Neural cell (in vitro differentiated cells): ENCODE data around the gene DYRK2. TPM values are rescaled to one million over a fixed set of nuclear protein-coding genes. Genes with fewer than 3 reads are reported as not detected.

ENCODE experiments used
- H2AFZ ChIP-seq: fragments of 200-600, 300-800 bp; sonication (generic), shearing (Covaris generic); 2 replicates; pipeline ENCODE4 v1.6.0; 2014; ENCODE audit warnings: low read depth, mild to moderate bottlenecking, antibody characterized with exemption, low read length, moderate library complexity
- H3F3A ChIP-seq: fragments of 200-600 bp; shearing (Covaris generic); 2 replicates; pipeline ENCODE4 v1.6.1; 2016; ENCODE audit warnings: mild to moderate bottlenecking, moderate library complexity, mixed read lengths, antibody characterized with exemption, low read length; ENCODE audit not compliant: insufficient read depth, poor library complexity, severe bottlenecking
- H3K27ac ChIP-seq: fragments of 200-600, 300-800 bp; sonication (generic), shearing (Covaris generic); 2 replicates; pipeline ENCODE4 v1.5.1; 2014; ENCODE audit warnings: mild to moderate bottlenecking, low read length, moderate library complexity
- H3K27me3 ChIP-seq: fragments of 300-800, 200-600 bp; sonication (generic), shearing (Covaris generic); 2 replicates; pipeline ENCODE4 v1.6.0; 2014; ENCODE audit warnings: mild to moderate bottlenecking, low read depth, low read length, moderate library complexity; ENCODE audit not compliant: insufficient read depth
- H3K36me3 ChIP-seq: fragments of 300-800, 200-600 bp; sonication (generic), shearing (Covaris generic); 2 replicates; pipeline ENCODE4 v1.5.1; 2014; ENCODE audit warnings: mild to moderate bottlenecking, antibody characterized with exemption, low read length, moderate library complexity; ENCODE audit not compliant: insufficient read depth
- H3K4me2 ChIP-seq: fragments of 300-800, 200-600 bp; sonication (generic), shearing (Covaris generic); 2 replicates; pipeline ENCODE4 v1.6.0; 2014; ENCODE audit warnings: mild to moderate bottlenecking, low read length
- H3K4me3 ChIP-seq: fragments of 300-800, 200-600 bp; sonication (generic), shearing (Covaris generic); 2 replicates; pipeline ENCODE4 v1.5.1; 2014; ENCODE audit warnings: mild to moderate bottlenecking, low read length, moderate library complexity
- H3K79me2 ChIP-seq: fragments of 200-600 bp; shearing (Covaris generic); replicated peaks from 2 replicates; pipeline ENCODE4 v1.6.0; 2014; ENCODE audit warnings: mild to moderate bottlenecking, low read length, moderate library complexity; ENCODE audit not compliant: insufficient read depth
- H3K9ac ChIP-seq: fragments of 300-800, 200-600 bp; sonication (generic), shearing (Covaris generic); 2 replicates; pipeline ENCODE4 v1.6.1; 2016; ENCODE audit warnings: mild to moderate bottlenecking, low read length, mixed read lengths
- H3K9me2 ChIP-seq: fragments of 200-600 bp; shearing (Covaris generic); 2 replicates; pipeline ENCODE4 v1.6.1; 2016; ENCODE audit warnings: mild to moderate bottlenecking, low read length, mixed read lengths; ENCODE audit not compliant: insufficient read depth
- H3K9me3 ChIP-seq: fragments of 200-600, 300-800 bp; sonication (generic), shearing (Covaris generic); 2 replicates; pipeline ENCODE4 v1.6.1; 2016; ENCODE audit warnings: mild to moderate bottlenecking, mixed run types, low read length, moderate library complexity, mixed read lengths
- H4K20me1 ChIP-seq: fragments of 200-600 bp; shearing (Covaris generic); 2 replicates; pipeline ENCODE4 v1.6.1; 2016; ENCODE audit warnings: mild to moderate bottlenecking, mixed run types; ENCODE audit not compliant: insufficient read depth
- EP300 ChIP-seq: fragments of 450-650 bp; conservative IDR thresholded peaks from 2 replicates; pipeline ENCODE4 v1.6.1; 2014; ENCODE audit warnings: antibody characterized with exemption, mild to moderate bottlenecking, moderate library complexity; ENCODE audit not compliant: poor library complexity, severe bottlenecking
- EZH2 ChIP-seq: fragments of 200-600, 300-800 bp; shearing (Covaris generic), sonication (generic); IDR thresholded peaks from 2 replicates; pipeline ENCODE4 v1.6.1; 2014; ENCODE audit warnings: antibody characterized with exemption, low read length, borderline replicate concordance, mild to moderate bottlenecking; ENCODE audit not compliant: insufficient read depth, poor library complexity, severe bottlenecking
- MXI1 ChIP-seq: fragments of 450-650 bp; conservative IDR thresholded peaks from 2 replicates; pipeline ENCODE4 v1.6.1; 2014; ENCODE audit warnings: antibody characterized with exemption, mild to moderate bottlenecking; ENCODE audit not compliant: poor library complexity, severe bottlenecking
- POLR2AphosphoS5 ChIP-seq: IDR thresholded peaks from 2 replicates; pipeline ENCODE4 v1.6.1; 2012
- RAD21 ChIP-seq: fragments of 450-650 bp; conservative IDR thresholded peaks from 2 replicates; pipeline ENCODE4 v1.6.1; 2014; ENCODE audit warnings: antibody characterized with exemption, mild to moderate bottlenecking, moderate library complexity
- SMC3 ChIP-seq: fragments of 450-650 bp; conservative IDR thresholded peaks from 2 replicates; pipeline ENCODE4 v1.6.1; 2014; ENCODE audit warnings: antibody characterized with exemption, mild to moderate bottlenecking, moderate library complexity; ENCODE audit not compliant: poor library complexity
- TAF1 ChIP-seq: IDR thresholded peaks from 2 replicates; pipeline ENCODE4 v1.6.1; 2012; ENCODE audit warnings: low read depth
- polyA plus RNA-seq: library from polyadenylated mRNA; depleted of rRNA; stranded (reverse); fragments of >200 nt; gene quantifications from 2 replicates; pipeline ENCODE4 v1.2.3, GENCODE V29; 2014
- TF ChIP-seq, protein P1 (sequence below): IDR thresholded peaks from 2 replicates; pipeline ENCODE4 v1.6.1; 2012; ENCODE audit warnings: borderline replicate concordance
- TF ChIP-seq, protein P2 (sequence below): fragments of 450-650 bp; IDR thresholded peaks from 2 replicates; pipeline ENCODE4 v1.5.1; 2014; ENCODE audit warnings: antibody characterized with exemption, mild to moderate bottlenecking, moderate library complexity; ENCODE audit not compliant: poor library complexity, severe bottlenecking

DYRK2 gene
- polyA plus RNA-seq, 1 donor from 2014 or later, result 50.6 TPM

DNA sequence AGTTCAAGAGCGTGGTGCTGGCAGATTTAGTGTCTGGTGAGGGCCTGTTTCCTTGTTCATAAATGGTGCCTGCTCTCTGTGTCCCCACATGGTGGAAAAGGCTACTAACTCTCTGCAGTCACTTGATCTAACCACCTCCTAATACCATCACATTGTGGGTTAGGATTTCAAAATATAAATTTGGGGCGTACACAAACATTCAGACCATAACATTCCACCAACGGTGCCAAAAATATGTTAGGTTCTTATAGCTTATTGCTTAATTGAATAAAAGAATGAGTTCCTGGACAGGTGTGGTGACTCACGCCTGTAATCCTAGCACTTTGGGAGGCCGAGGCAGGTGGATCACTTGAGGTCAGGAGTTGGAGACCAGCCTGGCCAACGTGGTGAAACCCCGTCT, 3.4 kb upstream of the DYRK2 start:
- Histone ChIP-seq H3K4me3 (no peak overlapping the region), H3K9me3 (no peaks in the 10 kb centered on the region), H3K9ac (no peak overlapping the region), H3K79me2 (peaks cover 10% of the 10 kb centered on the region), H3K27me3 (no peaks in the 10 kb centered on the region), H3K36me3 (no peaks in the 10 kb centered on the region), H2AFZ (no peak overlapping the region), H4K20me1 (no peaks in the 10 kb centered on the region), H3K4me2 (no peak overlapping the region), H3K9me2 (no peaks in the 10 kb centered on the region), H3F3A (no peaks in the 10 kb centered on the region), H3K27ac (no peak overlapping the region)
- TF ChIP-seq TAF1 (no peak), RAD21 (no peak), SMC3 (no peak), POLR2AphosphoS5 (no peak), EZH2 (no peak), EP300 (no peak), MXI1 (no peak)
- TF ChIP-seq, protein P1, sequence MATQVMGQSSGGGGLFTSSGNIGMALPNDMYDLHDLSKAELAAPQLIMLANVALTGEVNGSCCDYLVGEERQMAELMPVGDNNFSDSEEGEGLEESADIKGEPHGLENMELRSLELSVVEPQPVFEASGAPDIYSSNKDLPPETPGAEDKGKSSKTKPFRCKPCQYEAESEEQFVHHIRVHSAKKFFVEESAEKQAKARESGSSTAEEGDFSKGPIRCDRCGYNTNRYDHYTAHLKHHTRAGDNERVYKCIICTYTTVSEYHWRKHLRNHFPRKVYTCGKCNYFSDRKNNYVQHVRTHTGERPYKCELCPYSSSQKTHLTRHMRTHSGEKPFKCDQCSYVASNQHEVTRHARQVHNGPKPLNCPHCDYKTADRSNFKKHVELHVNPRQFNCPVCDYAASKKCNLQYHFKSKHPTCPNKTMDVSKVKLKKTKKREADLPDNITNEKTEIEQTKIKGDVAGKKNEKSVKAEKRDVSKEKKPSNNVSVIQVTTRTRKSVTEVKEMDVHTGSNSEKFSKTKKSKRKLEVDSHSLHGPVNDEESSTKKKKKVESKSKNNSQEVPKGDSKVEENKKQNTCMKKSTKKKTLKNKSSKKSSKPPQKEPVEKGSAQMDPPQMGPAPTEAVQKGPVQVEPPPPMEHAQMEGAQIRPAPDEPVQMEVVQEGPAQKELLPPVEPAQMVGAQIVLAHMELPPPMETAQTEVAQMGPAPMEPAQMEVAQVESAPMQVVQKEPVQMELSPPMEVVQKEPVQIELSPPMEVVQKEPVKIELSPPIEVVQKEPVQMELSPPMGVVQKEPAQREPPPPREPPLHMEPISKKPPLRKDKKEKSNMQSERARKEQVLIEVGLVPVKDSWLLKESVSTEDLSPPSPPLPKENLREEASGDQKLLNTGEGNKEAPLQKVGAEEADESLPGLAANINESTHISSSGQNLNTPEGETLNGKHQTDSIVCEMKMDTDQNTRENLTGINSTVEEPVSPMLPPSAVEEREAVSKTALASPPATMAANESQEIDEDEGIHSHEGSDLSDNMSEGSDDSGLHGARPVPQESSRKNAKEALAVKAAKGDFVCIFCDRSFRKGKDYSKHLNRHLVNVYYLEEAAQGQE, result no peak
- TF ChIP-seq, protein P2, sequence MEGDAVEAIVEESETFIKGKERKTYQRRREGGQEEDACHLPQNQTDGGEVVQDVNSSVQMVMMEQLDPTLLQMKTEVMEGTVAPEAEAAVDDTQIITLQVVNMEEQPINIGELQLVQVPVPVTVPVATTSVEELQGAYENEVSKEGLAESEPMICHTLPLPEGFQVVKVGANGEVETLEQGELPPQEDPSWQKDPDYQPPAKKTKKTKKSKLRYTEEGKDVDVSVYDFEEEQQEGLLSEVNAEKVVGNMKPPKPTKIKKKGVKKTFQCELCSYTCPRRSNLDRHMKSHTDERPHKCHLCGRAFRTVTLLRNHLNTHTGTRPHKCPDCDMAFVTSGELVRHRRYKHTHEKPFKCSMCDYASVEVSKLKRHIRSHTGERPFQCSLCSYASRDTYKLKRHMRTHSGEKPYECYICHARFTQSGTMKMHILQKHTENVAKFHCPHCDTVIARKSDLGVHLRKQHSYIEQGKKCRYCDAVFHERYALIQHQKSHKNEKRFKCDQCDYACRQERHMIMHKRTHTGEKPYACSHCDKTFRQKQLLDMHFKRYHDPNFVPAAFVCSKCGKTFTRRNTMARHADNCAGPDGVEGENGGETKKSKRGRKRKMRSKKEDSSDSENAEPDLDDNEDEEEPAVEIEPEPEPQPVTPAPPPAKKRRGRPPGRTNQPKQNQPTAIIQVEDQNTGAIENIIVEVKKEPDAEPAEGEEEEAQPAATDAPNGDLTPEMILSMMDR, result no peak

DNA sequence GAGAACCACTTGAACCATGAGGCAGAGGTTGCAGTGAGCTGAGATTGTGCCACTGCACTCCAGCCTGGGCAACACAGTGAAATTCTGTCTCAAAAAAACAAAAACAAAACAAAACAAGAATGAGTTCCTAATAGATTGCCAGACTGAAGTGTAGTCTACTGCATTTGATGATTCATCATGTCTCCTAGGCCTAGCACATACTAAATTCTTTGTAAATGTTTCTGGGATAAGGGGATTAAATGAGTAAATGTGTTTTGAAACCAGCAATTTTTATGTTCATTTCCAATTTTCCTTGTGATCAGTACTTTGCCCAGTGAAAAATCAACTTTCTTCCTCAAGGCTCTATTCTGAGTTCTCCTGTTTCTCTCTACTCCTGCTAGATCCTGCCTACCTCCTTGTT, 2.9 kb upstream of the DYRK2 start:
- Histone ChIP-seq H3K9ac (no peak overlapping the region), H3K27me3 (no peaks in the 10 kb centered on the region), H3K9me2 (no peaks in the 10 kb centered on the region), H3F3A (no peaks in the 10 kb centered on the region), H3K4me2 (no peak overlapping the region), H3K27ac (no peak overlapping the region), H3K4me3 (no peak overlapping the region), H4K20me1 (no peaks in the 10 kb centered on the region), H3K9me3 (no peaks in the 10 kb centered on the region), H2AFZ (no peak overlapping the region), H3K79me2 (peaks cover 14% of the 10 kb centered on the region), H3K36me3 (no peaks in the 10 kb centered on the region)
- TF ChIP-seq EZH2 (no peak), SMC3 (no peak), TAF1 (no peak), MXI1 (no peak), POLR2AphosphoS5 (no peak), EP300 (no peak), RAD21 (no peak)
- TF ChIP-seq, protein P2, result no peak
- TF ChIP-seq, protein P1, result no peak
